K562 (cell line): Measurements from ENCODE around the gene SLC2A4. TPM values are rescaled to one million over a fixed set of nuclear protein-coding genes. Genes with fewer than 3 reads are reported as not detected.

Experiments
- AFF1 ChIP-seq, 2 experiments: fragments of 450-650 bp; IDR thresholded peaks; 2 replicates each; pipeline ENCODE4 v1.6.1; 2018; ENCODE audit warnings: mild to moderate bottlenecking in 2 of 2, low read depth in 1 of 2; ENCODE audit not compliant: partially characterized antibody in 2 of 2
- E2F4 ChIP-seq: sonication (generic); formaldehyde crosslinking; IDR thresholded peaks from 2 replicates; pipeline ENCODE4 v1.8.0; 2022; ENCODE audit warnings: mild to moderate bottlenecking, low read depth, missing genetic modification reagents
- ELF1 ChIP-seq: fragments of 200-800 bp; sonication (Bioruptor generic); IDR thresholded peaks from 2 replicates; pipeline ENCODE4 v1.6.1; 2016; ENCODE audit warnings: missing genetic modification characterization, missing compliant biosample characterization
- GABPB1 ChIP-seq: sonication (generic); formaldehyde crosslinking; IDR thresholded peaks from 2 replicates; pipeline ENCODE4 v1.8.0; 2022; ENCODE audit warnings: mild to moderate bottlenecking, missing genetic modification reagents
- HDAC8 ChIP-seq: fragments of 450-650 bp; IDR thresholded peaks from 2 replicates; pipeline ENCODE4 v1.6.1; 2016; ENCODE audit warnings: mild to moderate bottlenecking, missing genetic modification characterization, moderate library complexity, missing compliant biosample characterization
- LCOR ChIP-seq: sonication (generic); formaldehyde crosslinking; IDR thresholded peaks from 2 replicates; pipeline ENCODE4 v1.8.0; 2022; ENCODE audit warnings: mild to moderate bottlenecking, missing genetic modification reagents
- NBN ChIP-seq: fragments of 450-650 bp; IDR thresholded peaks from 2 replicates; pipeline ENCODE4 v1.6.1; 2016; ENCODE audit warnings: low read depth, mild to moderate bottlenecking
- NCOA4 ChIP-seq: fragments of 450-650 bp; IDR thresholded peaks from 2 replicates; pipeline ENCODE4 v1.6.1; 2018; ENCODE audit warnings: mild to moderate bottlenecking; ENCODE audit not compliant: partially characterized antibody
- NR0B1 ChIP-seq: fragments of 450-650 bp; IDR thresholded peaks from one replicate; pipeline ENCODE4 v1.6.1; 2018; ENCODE audit warnings: mild to moderate bottlenecking, moderate library complexity; ENCODE audit not compliant: partially characterized antibody
- NR1H2 ChIP-seq: sonication (generic); formaldehyde crosslinking; IDR thresholded peaks from 2 replicates; pipeline ENCODE4 v1.4.0; 2020; ENCODE audit warnings: mild to moderate bottlenecking, missing genetic modification reagents
- PCBP1 ChIP-seq: fragments of 200-400 bp; formaldehyde crosslinking; IDR thresholded peaks from 2 replicates; pipeline ENCODE4 v1.6.1; 2018; ENCODE audit warnings: mild to moderate bottlenecking, low read depth, low read length; ENCODE audit not compliant: poor library complexity, severe bottlenecking
- RAD21 ChIP-seq, 2 experiments: fragments of 250-450 bp in 1 of 2; fragments of 450-650 bp in 1 of 2; sonication (Bioruptor Pico) in 1 of 2; formaldehyde crosslinking in 1 of 2; IDR thresholded peaks in 1 of 2; conservative IDR thresholded peaks in 1 of 2; 2 replicates each; pipeline versions ENCODE4 v1.4.0 to v1.8.0; 2020 to 2022; ENCODE audit warnings: mild to moderate bottlenecking in 2 of 2, moderate library complexity in 1 of 2
- TAF7 ChIP-seq: fragments of 450-650 bp; IDR thresholded peaks from 2 replicates; pipeline ENCODE4 v1.6.1; 2016; ENCODE audit warnings: missing genetic modification characterization, missing compliant biosample characterization
- TEAD1 ChIP-seq, 2 experiments: fragments of 450-650 bp in 1 of 2; sonication (generic) in 1 of 2; formaldehyde crosslinking; IDR thresholded peaks; 2 replicates each; pipeline versions ENCODE4 v1.4.0 to v1.8.0; 2020 to 2022; ENCODE audit warnings: mild to moderate bottlenecking in 2 of 2, missing genetic modification reagents in 1 of 2
- VEZF1 ChIP-seq: fragments of 200-800 bp; sonication (Bioruptor generic); IDR thresholded peaks from 2 replicates; pipeline ENCODE4 v1.6.1; 2017; ENCODE audit warnings: missing genetic modification characterization, missing compliant biosample characterization
- ZBTB49 ChIP-seq: sonication (generic); formaldehyde crosslinking; IDR thresholded peaks from 2 replicates; pipeline ENCODE4 v1.8.0; 2022; ENCODE audit warnings: missing genetic modification reagents, mild to moderate bottlenecking, borderline replicate concordance
- ZKSCAN8 ChIP-seq: fragments of 200-800 bp; sonication (Bioruptor generic); IDR thresholded peaks from 2 replicates; pipeline ENCODE4 v1.6.1; 2016; ENCODE audit warnings: missing genetic modification characterization, missing compliant biosample characterization
- polyA plus RNA-seq, 8 experiments: library from polyadenylated mRNA; depleted of rRNA in 4 of 8; stranded (reverse) in 5 of 8; unstranded in 3 of 8; fragments of >200 nt; fragmentation: Nextera tagmentation in 2 of 8; fragmentation: Illumina TruSeq in 1 of 8; extraction: Ambion mirVana in 2 of 8; extraction: Trizol in 1 of 8; gene quantifications; 2 replicates each; pipeline versions ENCODE4 v1.2.1 to v1.2.3, GENCODE V29; 2011 to 2014; ENCODE audit warnings: inconsistent platforms in 1 of 8, missing spikeins in 1 of 8
- total RNA-seq, 7 experiments: library from RNA; depleted of rRNA in 6 of 7; stranded (reverse); fragments of >200 nt in 6 of 7; fragmentation: Illumina TruSeq in 2 of 7; extraction: Trizol in 2 of 7; gene quantifications; 2 replicates each; pipeline versions ENCODE4 v1.2.1 to v1.2.3, GENCODE V29; 2011 to 2021; ENCODE audit warnings: low replicate concordance in 1 of 7

The SLC2A4 gene
- total and polyA plus RNA-seq, 9 of the 15 experiments (the other 6 are each of a cell fraction or from before 2014, with no cell fraction given): 0.74 to 3.5 (median 1.6) TPM

- TF ChIP-seq AFF1 (IDR thresholded peaks at IDR 0.05; ENCODE audit: low read depth in 1 of 2, partially characterized antibody in 2 of 2) (peak in 1 of 2 experiments; percentile 18), ELF1 (tag) (peak; percentile 75), E2F4 (CRISPR knock-in tag) (no peak), NCOA4 (no peak), ZKSCAN8 (CRISPR knock-in tag) (no peak), HDAC8 (no peak), NR0B1 (no peak), RAD21 (CRISPR knock-in tag; conservative IDR thresholded peaks at IDR 0.05 in 1 of 2, IDR thresholded peaks at IDR 0.05 in 1 of 2) (no peak), TEAD1 (CRISPR knock-in tag; IDR thresholded peaks at IDR 0.05) (no peak), NBN (no peak), ZBTB49 (CRISPR knock-in tag) (no peak), GABPB1 (CRISPR knock-in tag) (peak; percentile 91), LCOR (CRISPR knock-in tag) (no peak), PCBP1 (peak; percentile 99), NR1H2 (CRISPR knock-in tag) (no peak), TAF7 (tag) (peak; percentile 51), VEZF1 (CRISPR knock-in tag) (peak; percentile 81; the same call in 1 of the 2 replicates)
These were observed 29.8 kb upstream of the SLC2A4 start, which contains the start of gene CTDNEP1 (continued) for GRCh38 chr17:7251661-7252175.
